ENCODE data around the gene FAM177A1. TPM values are rescaled to one million over a fixed set of nuclear protein-coding genes. Genes with fewer than 3 reads are reported as not detected.

FAM177A1 gene
- total and polyA plus RNA-seq, 2 of the 13 experiments (the other 11 are each of a cell fraction or from before 2014, with no cell fraction given) = 72.9 to 119 TPM

GRCh38 chr14:35046048-35046750, at the start of gene FAM177A1 (continued):
- TF ChIP-seq ZNF879 (CRISPR knock-in tag; IDR thresholded peaks at IDR 0.05) (peak; percentile 98), ZC3H13 (CRISPR knock-in tag; IDR thresholded peaks at IDR 0.05) (no peak; the same call in 1 of the 2 replicates), SP1 (IDR thresholded peaks at IDR 0.05) (no peak), SP1 (CRISPR knock-in tag; IDR thresholded peaks at IDR 0.05) (peak; percentile 87), ATRX (CRISPR knock-in tag; IDR thresholded peaks at IDR 0.05; ENCODE audit: borderline replicate concordance) (no peak), ZMAT5 (CRISPR knock-in tag; IDR thresholded peaks at IDR 0.05; ENCODE audit: borderline replicate concordance, low read depth) (no peak), BCL6 (CRISPR knock-in tag; IDR thresholded peaks at IDR 0.05) (0 out of 2 replicates have a peak, but pooled peaks have one; percentile 31), TMF1 (CRISPR knock-in tag; IDR thresholded peaks at IDR 0.05; ENCODE audit: low read depth) (peak; percentile 93; the same call in 1 of the 2 replicates), ZNF800 (CRISPR knock-in tag; IDR thresholded peaks at IDR 0.05) (peak; percentile 96), ZNF383 (CRISPR knock-in tag; IDR thresholded peaks at IDR 0.05; ENCODE audit: borderline replicate concordance) (no peak), ZFP62 (CRISPR knock-in tag; IDR thresholded peaks at IDR 0.05) (peak; percentile 92), ZNF224 (CRISPR knock-in tag; IDR thresholded peaks at IDR 0.05) (peak; percentile 99), MBD4 (IDR thresholded peaks at IDR 0.05; ENCODE audit: borderline replicate concordance, low read length) (no peak), TBL1XR1 (IDR thresholded peaks at IDR 0.05; ENCODE audit: borderline replicate concordance, low read length, partially characterized antibody) (peak; percentile 4), ZXDC (CRISPR knock-in tag; IDR thresholded peaks at IDR 0.05) (no peak; the same call in 1 of the 2 replicates), RAD51 (IDR thresholded peaks at IDR 0.05; ENCODE audit: borderline replicate concordance) (no peak), MYC (CRISPR knock-in tag; IDR thresholded peaks at IDR 0.05; ENCODE audit: borderline replicate concordance) (peak; percentile 95)
- TF ChIP-seq, protein P1, sequence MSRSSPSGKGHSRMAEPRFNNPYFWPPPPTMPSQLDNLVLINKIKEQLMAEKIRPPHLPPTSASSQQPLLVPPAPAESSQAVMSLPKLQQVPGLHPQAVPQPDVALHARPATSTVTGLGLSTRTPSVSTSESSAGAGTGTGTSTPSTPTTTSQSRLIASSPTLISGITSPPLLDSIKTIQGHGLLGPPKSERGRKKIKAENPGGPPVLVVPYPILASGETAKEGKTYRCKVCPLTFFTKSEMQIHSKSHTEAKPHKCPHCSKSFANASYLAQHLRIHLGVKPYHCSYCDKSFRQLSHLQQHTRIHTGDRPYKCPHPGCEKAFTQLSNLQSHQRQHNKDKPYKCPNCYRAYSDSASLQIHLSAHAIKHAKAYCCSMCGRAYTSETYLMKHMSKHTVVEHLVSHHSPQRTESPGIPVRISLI (CRISPR knock-in tag; IDR thresholded peaks at IDR 0.05; ENCODE audit: borderline replicate concordance) = no peak; the same call in 1 of the 2 replicates
- TF ChIP-seq, protein P2, sequence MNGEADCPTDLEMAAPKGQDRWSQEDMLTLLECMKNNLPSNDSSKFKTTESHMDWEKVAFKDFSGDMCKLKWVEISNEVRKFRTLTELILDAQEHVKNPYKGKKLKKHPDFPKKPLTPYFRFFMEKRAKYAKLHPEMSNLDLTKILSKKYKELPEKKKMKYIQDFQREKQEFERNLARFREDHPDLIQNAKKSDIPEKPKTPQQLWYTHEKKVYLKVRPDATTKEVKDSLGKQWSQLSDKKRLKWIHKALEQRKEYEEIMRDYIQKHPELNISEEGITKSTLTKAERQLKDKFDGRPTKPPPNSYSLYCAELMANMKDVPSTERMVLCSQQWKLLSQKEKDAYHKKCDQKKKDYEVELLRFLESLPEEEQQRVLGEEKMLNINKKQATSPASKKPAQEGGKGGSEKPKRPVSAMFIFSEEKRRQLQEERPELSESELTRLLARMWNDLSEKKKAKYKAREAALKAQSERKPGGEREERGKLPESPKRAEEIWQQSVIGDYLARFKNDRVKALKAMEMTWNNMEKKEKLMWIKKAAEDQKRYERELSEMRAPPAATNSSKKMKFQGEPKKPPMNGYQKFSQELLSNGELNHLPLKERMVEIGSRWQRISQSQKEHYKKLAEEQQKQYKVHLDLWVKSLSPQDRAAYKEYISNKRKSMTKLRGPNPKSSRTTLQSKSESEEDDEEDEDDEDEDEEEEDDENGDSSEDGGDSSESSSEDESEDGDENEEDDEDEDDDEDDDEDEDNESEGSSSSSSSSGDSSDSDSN (CRISPR knock-in tag; IDR thresholded peaks at IDR 0.05) = peak; percentile 100
- TF ChIP-seq, protein P3, sequence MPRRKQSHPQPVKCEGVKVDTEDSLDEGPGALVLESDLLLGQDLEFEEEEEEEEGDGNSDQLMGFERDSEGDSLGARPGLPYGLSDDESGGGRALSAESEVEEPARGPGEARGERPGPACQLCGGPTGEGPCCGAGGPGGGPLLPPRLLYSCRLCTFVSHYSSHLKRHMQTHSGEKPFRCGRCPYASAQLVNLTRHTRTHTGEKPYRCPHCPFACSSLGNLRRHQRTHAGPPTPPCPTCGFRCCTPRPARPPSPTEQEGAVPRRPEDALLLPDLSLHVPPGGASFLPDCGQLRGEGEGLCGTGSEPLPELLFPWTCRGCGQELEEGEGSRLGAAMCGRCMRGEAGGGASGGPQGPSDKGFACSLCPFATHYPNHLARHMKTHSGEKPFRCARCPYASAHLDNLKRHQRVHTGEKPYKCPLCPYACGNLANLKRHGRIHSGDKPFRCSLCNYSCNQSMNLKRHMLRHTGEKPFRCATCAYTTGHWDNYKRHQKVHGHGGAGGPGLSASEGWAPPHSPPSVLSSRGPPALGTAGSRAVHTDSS (CRISPR knock-in tag; conservative IDR thresholded peaks at IDR 0.05) = peak; percentile 95
